CD4-positive, alpha-beta T cell treated with Interleukin-21 for 1 hour (primary cell): ENCODE measurements around the gene PCID2.
"Not testable (repeated sequence)": the region's sequence is repeated elsewhere in the genome, so short reads cannot be mapped to it uniquely, and the experiment has no call there.

ENCODE experiments used
- DNase-seq: peaks from one replicate; pipeline ENCODE4 v3.0.0-alpha.2; 2020

The PCID2 gene

DNA sequence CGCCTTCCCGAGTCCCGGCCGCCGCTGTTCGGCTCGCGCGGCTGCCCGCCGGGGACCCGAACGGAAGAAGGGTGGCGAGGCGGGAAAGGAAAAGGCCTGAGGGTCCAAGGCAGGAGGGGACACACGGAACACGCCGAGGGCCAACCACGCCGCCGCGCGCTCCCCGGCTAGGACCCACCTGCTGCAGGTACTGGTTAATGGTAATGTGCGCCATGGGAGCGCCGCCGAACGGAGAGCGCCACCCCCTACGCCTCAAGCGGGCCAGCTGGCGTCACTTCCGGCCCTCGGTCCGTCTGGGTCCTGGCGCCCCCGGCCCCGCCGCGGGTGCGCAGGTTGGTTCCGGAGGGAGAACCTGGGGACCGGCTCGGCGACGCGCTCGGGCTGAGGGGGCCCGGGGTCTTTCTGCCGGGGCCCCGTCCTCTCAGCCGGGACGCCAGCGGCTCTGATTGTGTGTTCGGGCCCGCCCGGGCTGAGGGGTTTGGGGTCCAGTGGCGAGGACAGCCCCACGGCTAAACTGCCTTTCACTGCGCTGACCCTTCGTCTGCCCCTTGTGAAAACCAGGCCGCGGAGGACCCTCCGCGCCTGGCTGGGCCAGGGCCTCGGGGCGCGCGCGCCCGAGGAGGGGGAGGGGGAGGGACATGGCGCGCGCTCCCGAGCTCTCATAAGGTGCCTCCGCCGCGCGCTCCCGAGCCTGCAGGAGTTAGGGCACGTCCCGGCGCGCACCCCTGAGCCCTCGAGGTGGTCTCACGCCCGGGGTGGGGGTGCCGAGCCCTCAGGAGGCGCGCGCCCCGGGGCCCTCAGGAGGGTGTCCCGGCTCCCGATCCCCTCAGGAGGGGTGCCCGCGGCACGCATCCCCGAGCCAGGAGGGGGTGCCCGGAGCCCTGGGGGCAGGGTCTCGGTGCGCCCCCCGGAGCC lies at the start of gene PCID2:
Gene PCID2, minus strand, starts transcription at position 249 of the 915 bp plus-strand sequence. Its CDS starts 35 bp downstream, at position 214.
- DNase-seq, result peak; percentile 93

DNA sequence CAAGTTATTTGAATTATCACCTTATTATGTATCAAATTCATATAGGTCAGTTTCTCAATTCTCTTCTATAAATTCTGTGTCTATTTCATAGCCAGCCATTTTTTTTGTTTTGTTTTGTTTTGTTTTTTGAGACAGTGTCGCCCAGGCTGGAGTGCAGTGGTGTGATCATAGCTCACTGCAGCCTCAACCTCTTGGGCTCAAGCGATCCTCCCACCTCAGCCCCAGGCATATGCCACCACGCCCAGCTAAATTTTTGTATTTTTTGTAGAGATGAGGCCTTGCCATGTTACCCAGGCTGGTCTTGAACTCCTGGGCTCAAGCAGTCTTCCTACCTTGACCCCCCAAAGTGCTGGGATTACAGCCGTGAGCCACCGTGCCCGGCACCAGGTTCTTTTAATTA lies 49.4 kb upstream of the PCID2 start:
- not testable (repeated sequence) for DNase-seq

DNA sequence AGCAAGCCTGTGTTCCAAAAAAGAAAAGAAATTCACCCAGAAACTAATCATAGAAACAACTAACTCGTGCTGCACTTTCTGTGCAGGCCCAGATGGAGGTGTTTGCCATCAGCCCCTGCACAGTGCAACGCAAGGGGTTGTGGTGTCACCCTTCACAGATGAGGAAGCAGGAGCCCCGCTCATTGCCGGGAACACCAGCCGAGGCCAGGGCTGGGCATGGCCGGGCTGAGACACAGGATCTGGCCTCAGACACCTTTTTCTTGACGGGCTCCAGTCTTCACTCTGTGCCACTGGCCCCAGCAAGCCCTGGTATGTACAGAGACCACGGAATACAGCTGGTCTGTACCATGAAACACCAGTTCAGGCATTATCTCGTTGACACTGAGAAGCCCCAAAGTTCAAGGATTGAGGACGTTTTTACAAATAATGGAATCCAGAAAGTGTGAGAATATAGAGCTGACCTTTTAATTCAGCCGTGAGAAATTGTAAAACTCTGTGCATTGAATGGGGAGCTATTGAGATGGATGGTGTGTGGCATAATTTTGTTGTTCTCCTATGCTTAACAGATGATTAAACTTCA lies 44.1 kb upstream of the PCID2 start:
- no peak for DNase-seq

DNA sequence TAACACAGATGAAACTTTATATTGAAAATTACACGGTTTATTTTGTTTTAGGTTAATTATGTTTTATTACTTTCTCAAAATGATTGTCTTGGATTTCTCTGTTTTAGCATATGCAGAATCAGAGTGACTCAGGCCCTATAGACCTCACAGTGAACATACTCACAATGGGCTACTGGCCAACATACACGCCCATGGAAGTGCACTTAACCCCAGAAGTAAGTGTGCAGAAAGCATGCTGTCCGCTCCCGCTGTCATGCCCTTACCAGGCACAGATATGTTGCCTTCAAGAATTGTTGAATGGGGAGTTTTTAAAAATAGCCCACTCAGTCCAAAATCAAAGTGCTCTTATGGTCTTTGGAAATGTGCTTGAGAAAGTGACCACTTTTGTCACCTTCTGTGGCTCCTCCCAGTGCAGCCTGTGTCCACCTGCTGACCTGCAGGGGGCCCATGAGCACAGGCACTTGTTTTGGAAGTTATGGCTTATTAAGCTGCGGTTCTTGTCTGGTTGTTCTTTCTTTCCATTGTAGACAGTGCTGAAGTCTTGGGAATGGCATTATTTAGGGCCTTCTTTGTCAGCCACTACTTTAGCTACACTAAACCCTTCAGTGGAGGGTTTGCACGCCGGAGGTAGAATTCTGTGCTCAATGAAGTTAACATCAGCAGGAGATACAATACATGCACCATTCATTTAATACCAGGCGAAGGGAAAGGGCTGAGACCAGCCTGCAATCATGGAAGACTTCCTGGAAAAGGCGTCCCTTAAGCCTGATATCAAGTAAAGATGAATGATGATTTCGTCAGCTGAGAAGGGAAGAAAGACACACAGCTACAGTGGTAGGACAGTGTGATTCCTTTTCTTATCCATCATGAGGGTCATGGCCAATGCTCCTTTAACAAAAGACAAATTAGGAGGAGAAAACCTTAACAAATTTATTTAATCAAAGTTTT lies 37.7 kb upstream of the PCID2 start:
- no peak for DNase-seq

DNA sequence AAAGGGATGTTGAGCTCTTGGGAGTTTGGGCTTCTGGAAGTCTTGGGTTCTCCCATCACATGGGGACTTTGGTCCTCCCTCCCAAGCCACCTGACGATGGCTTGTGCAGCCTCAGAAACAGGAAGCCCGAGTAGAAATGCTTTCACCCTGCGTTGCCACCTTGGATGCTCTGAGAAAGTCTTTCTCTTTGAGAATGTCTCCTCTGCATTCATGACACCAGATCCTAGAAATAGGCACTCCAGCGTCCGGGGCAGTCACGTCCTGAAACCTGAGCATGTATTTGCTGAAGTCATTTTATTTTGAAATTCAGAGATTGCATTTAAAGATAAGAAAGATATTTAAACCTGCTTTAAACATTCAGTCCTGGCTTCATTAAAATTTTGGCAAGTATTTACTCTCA lies 35.4 kb upstream of the PCID2 start:
- no peak for DNase-seq

DNA sequence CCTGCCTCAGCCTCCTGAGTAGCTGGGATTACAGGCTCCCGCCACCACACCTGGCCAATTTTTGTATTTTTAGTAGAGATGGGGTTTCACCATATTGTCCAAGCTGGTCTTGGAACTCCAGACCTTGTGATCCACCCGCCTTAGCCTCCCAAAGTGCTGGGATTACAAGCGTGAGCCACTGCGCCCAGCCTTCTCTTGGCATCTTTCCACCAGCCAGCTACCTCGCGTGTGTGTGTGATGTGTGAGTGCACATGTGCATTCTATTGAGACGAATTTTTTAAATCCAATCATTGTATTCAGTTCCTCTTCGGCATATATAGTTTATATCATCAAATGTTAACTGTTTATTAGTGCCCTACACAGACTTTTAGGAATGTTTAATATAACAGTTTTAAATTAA lies 33.2 kb upstream of the PCID2 start:
- not testable (repeated sequence) for DNase-seq

DNA sequence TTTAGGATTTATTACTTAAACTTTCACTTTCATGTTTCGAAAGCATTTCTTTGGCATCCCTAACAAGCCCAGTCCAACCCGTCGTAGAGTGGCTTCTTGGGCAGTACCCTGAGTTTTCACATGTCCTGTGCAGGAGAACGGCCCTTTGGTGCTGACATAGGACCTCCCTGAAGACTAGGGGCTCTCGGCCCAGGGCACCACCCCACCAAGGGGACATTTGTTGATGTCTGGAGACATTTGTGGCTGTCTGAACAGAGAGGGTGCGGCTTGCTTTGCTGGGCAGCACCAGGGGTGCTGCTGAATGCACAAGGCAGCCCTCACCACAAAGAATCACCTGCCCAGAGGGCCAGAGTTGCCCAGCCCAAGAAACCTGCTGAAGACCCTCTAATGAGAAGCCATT lies 31.5 kb upstream of the PCID2 start:
- DNase-seq, result no peak

DNA sequence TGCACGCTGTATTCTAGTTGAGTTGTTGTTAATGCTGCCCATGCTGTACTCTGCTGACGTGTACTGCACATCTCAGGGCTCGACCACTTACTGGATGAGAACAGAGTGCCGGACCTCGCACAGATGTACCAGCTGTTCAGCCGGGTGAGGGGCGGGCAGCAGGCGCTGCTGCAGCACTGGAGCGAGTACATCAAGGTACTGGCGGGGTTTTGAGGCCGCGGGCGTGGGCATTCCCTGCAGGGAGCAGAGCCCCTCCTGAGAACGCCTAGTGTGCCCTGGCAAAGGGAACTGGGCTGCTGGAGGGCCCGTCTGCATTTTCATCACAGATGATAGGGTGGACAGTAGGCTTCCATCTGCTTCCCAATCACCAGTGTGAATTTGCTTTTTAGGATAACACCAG lies 30.9 kb upstream of the PCID2 start:
- no peak for DNase-seq

DNA sequence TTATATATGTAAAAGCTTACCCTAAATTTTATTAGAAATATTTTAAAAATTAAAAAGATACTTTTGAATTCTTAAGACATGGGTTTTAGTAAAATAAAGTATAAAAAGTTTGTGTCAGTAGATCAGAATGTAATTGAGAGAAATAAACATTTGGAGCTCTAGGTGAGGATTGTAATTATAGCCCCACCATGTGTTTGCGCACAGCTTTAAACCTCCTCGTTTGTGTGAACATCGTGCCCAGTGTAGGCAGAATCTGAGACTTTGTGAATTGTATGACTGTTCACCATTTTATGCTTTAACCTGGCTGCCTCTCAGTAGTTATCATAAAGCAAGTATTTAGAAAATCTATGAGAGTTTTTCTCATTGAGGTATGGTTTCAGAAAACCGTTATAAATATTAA lies 30.1 kb upstream of the PCID2 start:
- DNase-seq, result peak; percentile 12

DNA sequence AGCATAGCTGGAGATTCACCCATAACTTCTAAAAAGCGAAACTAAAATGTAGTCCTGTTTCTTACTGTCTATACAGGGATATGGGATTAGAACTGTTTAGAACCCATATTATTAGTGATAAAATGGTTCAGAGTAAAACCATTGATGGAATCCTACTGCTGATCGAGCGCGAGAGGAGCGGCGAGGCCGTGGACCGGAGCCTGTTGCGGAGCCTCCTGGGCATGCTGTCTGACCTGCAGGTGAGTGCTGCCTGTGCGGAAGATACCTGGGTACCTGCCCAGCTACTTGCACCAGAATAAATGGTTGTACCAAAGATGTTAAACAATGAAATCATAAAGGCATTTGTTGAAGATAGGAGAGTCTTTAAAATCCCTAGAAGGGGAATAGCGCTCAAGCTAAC lies 24.6 kb upstream of the PCID2 start:
- no peak for DNase-seq

DNA sequence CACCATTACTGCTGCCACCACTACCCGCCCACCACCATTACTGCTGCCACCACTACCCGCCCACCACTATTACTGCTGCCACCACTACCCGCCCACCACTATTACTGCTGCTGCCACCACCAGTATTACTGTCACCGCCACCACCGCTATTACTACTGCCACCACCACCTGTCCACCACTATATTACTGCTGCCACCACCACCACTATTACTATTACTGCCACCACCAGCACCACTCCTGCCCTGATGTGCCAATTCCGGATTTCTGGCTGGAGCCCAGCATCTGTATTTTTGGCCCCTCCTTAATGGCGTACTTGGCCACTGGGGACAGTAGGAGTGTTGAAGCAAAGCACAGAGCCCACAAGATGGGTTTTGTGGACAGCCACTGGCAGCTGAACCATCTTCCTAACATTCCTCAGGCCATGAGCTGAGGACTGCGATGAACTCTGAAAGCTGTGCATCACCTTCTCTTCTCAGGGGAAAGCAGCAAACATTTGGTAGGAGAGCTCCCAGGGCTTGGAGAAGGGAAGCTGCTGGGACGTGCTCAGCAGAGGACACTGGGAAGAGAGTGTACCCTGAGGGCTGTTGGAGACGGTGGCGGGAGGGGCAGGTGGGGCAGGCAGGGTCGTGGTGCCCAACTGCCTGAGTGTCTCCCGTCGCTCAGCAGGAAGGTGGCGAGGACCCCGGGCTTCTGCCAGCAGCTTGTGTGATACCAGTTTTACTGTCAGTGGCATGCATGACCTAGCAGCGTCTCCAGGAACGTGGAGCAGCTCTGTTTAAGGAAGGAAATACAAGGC lies 23.9 kb upstream of the PCID2 start:
- no peak for DNase-seq

DNA sequence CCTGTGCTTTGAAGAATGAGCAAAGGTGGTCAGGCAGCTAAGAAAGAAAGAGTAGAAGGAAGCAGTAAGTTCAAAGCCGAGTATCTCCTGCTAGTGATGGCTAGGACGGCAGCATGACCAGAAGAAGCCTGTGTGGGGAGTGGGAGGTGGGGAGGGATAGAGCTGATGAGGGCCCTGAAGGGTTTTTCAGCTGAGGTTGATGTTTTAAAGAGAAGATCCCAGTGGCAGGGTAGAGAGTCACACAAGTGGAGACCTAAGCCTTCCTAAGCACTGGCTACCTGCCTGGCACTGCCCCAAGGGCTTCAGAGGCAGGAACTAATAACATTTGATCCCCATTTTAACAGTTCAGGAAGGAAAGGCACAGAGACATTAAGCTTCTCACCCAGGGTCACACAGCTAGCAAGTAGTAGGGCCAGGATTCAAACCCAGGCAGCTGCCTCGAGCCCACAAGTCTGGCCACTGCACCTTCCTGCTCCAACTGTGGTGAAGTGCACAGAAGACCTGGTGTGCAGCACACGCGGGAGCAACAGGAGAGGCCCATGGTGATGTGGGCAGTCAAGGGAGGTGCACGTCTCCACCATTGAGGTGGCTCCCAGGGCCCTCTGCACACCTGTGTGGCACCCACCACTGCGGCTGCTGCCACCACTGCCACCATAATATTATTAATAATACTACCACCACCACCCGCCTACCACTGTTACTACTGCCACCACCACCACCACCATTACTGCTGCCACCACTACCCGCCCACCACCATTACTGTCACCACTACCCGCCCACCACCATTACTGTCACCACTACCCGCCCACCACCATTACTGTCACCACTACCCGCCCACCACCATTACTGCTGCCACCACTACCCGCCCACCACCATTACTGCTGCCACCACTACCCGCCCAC lies 23.1 kb upstream of the PCID2 start:
- no peak for DNase-seq

DNA sequence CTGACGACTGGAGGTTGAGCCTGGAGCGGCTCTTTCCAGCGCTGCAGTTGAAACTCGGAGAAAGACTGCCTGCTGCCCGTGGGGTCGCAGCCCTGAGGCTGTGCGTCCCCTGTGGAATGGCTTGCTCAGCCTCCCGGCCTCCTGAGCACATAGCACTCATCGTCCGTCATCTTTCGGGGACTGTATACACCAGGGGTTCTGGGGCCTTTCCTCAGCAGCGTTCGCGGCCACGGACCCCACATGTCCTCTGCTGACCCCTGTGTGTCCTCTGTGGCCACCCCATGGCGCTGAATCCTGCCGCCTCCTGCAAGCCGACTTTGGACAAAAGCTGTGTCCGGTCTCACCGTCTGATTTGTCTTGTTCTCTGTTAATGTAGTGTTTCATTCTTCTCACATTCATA lies 21.3 kb upstream of the PCID2 start:
- no peak for DNase-seq

DNA sequence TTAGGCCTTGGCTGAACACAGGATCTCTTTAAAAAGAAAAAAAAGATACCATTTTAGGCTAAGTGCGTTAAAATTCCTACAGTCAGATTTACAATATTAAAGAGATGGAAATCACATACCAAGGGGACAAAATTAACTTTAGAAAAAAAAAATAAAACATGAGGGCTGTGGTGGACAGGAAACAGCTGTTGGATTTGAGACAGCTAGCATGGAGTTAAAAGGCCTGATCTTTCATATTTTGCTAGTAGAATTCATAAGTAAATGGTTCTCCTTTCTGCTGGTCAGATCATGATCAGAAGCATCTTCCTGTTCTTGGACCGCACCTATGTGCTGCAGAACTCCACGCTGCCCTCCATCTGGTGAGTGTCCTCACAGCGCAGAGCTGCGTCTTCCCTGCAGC lies 20.7 kb upstream of the PCID2 start:
- no peak for DNase-seq

DNA sequence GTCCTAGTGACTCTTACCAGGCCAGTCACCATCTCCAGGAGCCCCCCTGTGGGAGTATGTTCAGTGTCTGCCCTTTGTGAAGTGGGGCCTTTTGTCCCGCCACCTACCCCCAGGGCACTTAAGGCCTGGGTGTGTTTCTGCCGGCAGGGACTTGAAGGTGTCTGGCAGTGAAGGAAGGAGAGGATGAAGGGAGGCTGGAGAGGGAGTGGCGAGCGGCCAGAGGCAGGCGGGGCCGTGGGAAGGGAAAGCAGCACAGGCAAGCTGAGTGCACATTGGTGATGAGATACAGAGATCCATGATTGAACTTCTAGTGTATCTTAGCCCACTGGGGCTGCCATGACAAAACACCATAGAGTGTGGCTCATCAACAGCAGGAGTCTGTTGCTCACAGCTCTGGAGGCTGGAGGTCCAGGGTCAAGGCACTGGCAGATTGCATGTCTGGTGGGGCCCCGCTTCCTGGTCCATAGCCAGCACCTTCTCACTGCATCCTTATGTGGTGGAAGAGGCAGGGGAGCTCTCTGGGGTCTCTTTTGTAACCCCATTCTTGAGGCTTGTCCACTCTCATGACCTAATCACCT lies 18.5 kb upstream of the PCID2 start:
- no peak for DNase-seq

DNA sequence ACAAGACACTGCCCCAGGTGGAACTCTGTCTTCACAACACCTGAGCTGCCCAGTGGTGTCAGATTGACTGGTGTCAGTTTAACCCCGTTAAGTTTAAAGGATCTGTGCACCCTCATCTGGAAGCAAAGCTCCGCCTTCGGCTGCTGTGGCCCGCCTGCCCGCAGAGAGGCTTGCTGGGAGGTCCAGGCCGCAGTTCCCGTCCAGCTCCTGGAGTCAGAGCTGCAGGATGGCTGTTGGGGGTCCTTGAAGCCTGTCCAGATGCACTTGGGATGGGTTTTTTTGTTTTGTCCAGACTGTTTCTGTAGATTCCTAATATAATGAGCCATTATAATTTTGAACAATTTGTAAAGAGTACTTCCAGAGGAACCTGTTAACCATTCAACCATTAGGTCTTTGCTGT lies 17.0 kb upstream of the PCID2 start:
- no peak for DNase-seq

DNA sequence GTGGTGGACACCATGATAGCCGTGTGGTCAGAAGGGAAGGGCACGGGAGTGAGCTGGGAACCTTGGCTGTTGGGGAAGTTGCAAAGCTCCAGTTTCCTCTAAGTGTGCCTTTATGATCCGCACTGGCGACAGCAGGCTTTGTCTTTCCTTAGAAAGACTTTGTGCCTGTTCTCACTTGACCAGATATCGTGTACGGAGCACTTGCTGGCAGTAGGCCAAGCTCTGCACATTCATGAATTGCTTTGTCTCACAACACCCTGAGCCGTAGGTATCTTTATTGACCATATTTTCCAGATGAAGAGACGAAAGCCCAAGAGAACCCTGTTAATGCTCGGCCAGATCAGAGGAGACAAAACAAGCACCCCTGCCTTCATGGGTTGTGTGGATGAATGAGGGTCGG lies 16.0 kb upstream of the PCID2 start:
- DNase-seq, result no peak

DNA sequence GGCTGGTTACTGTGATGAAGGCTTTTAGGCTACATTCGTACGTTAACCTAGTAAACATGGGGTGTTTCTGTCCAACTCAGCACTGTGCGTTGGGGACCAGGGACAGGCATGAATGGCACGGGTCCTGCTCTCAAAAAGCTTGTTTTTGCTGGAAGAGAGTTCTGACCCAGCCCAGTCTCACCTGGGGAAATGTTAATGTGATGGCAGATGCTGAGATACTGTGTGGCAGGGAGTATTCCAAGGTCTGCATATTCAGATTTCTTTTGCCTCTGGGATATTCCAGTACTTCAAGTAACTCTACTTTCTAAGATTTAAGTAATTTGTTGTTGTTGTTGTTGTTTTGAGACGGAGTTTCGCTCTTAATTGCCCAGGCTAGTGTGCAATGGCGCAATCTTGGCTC lies 14.6 kb upstream of the PCID2 start:
- DNase-seq, result no peak

DNA sequence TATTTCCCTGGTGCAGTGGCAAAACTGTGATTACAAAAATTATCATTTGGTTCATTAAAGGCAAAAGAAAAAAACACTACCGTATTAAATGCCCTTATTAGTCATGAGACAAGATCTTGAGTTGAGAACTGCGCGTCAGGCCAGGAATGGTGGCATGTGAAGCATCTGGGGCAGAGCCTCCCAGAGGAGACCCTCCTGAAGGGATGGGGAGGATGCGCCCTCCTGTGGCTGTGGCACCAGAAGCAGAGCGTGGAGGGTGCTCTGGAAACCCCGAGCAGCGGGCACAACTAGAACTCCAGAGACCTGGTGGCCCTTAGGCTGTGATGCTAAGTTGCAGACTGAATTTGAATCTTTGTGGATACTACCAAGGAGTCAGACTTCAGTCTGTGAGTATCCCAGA lies 12.4 kb upstream of the PCID2 start:
- peak; percentile 17 for DNase-seq

DNA sequence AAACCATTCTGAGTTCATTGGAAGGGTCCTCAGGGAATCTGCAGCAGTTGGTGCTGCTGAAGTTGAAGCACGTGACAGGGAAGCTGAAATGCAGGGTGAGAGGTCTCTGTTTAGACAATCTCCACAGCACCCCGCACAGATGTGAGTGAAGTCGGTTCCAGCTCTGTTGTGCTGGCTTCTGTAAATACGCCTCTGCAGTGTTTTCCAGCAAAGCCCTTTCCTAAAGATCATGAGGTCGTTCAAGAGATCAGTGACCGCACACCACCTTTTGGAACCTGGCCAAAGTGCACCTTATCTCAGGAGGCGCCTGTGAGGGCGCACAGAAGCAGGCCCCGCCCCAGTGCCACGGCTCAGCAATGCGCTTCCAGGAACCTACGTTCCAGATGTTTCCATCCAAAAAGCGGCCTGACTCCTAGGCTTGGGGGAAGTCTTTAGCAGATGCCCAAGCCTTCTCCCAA lies 11.7 kb upstream of the PCID2 start:
- no peak for DNase-seq
